ENCODE results near the gene STPG4.

The STPG4 gene

GRCh38 chr2:47054868-47055267 lies 100.2 kb downstream of the STPG4 start:
- no peak for DNase-seq (ENCODE audit: low read depth in 3 of 3)

- no peak for DNase-seq (ENCODE audit: low read depth in 3 of 3)
Measured at GRCh38 chr2:47054036-47054555, 101.0 kb downstream of the STPG4 start.

- no peak for DNase-seq (ENCODE audit: low read depth in 3 of 3)
Measured at GRCh38 chr2:47052847-47053246, 102.3 kb downstream of the STPG4 start.

- DNase-seq (ENCODE audit: low read depth in 3 of 3): no peak
Measured at GRCh38 chr2:47051562-47051961, 103.5 kb downstream of the STPG4 start.

DNA sequence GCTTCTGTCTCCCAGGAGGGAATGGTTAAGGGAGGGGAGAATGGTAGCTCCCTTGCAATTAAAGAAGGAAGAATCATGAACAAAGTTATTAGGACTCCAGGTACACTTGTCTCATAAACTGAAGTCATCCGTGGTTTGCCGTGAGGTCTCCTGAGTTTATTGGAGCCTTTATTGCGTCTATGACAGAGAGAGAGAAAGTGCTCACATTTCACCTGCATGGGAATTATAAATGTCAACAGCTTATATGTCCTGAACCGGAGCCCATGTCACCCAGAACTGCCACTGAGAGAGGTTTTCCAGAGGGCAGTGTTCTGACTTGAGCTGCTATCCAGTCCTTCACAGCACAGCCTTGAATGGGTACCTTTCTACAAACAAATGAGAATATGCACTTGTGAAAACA lies 104.3 kb downstream of the STPG4 start:
- DNase-seq (ENCODE audit: low read depth in 3 of 3): no peak

GRCh38 chr2:47050021-47050760 lies 104.9 kb downstream of the STPG4 start:
- no peak for DNase-seq (ENCODE audit: low read depth in 3 of 3)

DNA sequence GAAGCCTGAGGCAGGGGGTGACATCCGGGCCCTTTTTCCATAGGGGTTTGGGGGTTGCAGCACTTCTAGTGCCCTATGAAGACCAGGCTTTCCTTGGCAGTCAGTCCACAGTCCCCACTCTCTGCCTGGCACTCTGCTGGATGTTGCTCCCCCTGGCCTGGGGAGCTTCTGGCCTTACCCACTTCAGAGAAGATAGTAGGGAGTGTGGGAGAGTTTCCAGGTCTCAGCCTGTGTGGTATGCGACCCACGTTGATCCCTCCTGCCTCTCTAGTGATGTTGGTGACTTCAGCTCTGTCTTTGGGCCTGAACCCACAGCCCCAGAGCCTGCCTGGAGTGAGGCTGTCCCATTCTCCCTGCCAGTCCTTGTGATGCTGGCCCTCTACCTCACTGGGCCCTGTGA lies 105.6 kb downstream of the STPG4 start:
- no peak for DNase-seq (ENCODE audit: low read depth in 3 of 3)

DNA sequence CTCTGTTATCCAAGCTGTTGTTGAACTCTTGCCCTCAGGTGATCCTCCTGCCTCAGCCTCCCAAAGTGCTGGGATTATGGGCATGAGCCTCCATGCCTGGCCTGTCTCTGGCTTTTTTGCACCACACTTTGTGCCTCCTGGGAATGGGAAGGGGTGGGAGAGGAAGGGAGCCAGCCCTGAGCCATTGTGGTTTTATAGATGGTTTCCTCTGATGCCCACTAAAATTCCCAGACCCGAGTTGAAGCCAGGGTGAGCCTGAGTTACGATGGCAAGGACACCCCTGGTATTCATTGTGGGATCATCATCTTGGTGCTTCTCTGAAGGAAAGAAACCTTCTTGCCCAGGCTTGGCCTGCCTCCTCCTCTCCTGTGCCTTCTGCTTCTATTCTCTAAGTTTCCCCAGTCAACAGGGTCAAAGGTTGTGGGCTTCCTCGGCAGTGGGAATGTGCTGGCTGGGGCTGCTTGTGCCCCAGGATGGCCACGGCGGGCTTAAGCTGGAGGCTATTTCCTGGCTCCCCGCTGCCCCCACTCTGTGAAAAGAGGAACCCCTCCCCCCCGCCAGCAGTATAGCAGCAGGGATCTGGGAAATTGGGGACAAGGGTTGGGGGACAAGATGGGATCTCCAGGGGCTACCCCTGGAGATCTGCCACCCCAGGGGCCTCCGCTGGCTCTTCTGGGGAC lies 106.2 kb downstream of the STPG4 start:
- no peak for DNase-seq (ENCODE audit: low read depth in 3 of 3)

DNA sequence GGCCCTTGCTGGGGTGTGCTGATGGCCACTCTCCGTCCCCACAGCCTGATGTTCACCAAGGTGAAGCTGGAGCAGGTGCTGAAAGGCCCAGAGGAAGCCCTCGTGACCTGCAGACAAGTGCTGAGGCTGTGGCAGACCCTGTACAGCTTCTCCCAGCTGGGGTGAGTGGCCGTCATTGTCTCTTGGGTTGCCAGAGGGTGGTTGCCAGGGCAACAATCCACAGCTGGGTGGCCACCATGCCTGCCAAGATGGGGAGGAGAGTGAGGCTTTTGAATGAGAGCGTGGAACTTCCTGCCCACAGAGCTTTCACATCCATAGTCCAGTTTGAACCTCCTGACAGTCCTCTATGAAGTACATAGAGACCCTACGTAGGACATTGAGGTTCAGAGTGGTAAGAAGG lies 108.8 kb downstream of the STPG4 start:
- DNase-seq (ENCODE audit: low read depth in 3 of 3): no peak

- DNase-seq (ENCODE audit: low read depth in 3 of 3): no peak
Measured at GRCh38 chr2:47043891-47044239, 111.2 kb downstream of the STPG4 start.

DNA sequence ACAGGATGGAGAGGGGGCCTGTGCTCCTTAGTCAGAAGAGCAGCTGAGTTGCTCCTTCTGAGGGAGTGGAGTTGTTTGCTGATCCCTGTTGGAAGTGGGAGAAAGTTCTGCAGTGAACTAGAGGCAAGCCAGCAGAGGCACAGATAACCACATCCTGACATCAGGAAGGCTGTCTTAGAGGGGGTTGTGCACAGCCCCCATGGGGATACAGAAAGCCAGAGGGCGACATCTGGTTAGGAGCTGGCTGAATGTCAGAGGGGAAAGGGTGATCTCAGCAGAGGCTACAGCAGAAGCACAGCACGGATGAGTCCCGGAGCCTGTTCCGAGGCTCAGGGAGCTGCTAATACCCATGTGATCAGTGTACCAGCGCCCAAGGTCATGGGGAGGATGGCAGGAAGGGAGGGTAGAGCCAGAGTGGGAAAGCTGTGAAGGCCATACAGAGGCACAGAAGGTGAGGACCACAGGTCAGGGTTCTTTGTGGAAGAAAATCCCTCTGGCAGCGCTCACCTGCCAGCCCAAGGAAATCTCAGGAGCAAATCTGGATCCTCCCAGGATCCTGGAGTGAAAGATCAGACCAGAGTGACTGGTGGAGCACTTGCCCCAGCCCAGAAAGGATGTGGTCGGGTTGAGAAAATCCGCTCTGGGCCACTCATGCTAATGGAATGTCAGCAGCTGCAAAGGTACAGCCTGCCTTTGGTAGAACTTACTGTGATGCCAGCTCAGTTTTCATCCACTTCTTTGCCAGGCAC lies 111.8 kb downstream of the STPG4 start:
- DNase-seq (ENCODE audit: low read depth in 3 of 3): no peak

GRCh38 chr2:47041891-47042684 lies 113.0 kb downstream of the STPG4 start:
- no peak for DNase-seq (ENCODE audit: low read depth in 3 of 3)

DNA sequence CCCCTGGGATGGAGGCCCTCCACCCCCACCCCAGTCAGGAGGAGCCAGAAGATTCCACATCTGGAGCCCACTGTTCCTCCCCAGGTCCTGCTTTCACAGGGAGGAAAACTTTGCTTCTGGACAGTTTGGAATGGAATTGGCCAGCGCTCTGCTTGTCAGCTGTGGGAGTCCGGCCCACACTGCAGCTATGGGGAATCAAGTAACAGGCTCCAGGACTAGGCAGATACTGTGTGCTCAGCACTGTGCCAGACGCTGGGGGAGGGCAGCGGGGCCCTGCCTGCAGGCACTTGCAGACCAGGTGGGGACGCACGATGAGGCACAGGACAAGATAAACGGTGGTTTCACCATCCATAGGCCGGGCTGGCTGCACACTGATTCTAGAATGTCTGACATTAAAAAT lies 114.0 kb downstream of the STPG4 start:
- DNase-seq (ENCODE audit: low read depth in 3 of 3): no peak

GRCh38 chr2:47040651-47041050 lies 114.5 kb downstream of the STPG4 start:
- DNase-seq (ENCODE audit: low read depth in 3 of 3): no peak

DNA sequence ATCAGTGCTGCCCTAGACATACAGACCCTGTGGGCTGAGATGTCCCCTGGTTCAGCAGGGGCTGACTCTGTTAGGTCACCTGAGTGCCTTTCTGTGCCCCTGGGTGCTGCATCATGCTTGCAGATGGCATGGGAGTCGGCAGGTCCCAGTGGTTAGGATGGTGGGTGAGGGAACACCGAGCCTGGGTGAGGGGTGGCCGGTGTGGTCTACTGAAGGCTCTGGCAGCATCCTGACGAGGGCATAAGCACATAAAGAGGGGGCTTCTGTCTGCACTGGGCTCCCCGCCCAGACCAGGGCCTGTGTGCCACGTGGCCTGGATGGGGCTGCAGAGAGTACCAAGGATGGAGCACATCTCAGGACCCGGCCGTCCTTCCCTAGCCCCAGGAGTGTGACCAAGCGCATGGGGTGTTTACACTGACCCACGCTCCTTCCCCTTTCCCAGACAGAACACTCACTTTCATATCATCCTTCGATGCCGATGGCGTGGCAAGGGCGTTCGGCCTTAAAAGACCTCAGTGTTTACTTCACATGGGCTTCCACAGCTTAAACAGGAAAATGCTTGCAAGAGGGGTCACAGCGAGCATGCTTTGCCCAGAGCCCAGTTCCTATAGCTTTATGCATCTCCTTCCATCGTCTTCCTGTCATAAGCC lies 115.1 kb downstream of the STPG4 start:
- DNase-seq (ENCODE audit: low read depth in 3 of 3): no peak

DNA sequence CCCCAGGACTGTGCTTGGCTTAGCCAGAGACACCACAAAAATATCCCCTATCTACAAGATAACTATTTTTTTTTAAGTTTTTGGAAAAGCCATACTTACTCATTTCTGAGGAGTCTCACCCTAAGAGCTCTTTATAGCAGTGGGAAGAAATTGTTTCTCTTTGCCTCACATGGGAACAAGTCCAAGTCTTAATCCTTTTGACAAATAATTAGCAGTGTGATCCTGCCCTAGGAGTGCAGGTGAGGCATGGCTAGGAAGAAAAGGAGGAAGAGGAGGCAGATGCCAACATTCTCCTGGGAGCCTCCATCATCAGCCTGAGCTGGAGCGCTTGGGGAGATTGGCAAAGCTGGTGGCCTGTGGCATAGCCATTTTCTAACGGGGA lies 115.6 kb downstream of the STPG4 start:
- no peak for DNase-seq (ENCODE audit: low read depth in 3 of 3)

- DNase-seq (ENCODE audit: low read depth in 3 of 3): no peak
Measured at GRCh38 chr2:47038656-47039488, 116.2 kb downstream of the STPG4 start.

- no peak for DNase-seq (ENCODE audit: low read depth in 3 of 3)
Measured at GRCh38 chr2:47037678-47038077, 117.4 kb downstream of the STPG4 start.
